Astrocyte (in vitro differentiated cells and primary cell): ENCODE data around the gene SLC25A17.
"Not testable (repeated sequence)": the region's sequence is repeated elsewhere in the genome, so short reads cannot be mapped to it uniquely, and the experiment has no call there.

ENCODE experiments used
- EZH2 ChIP-seq: IDR thresholded peaks from 2 replicates; pipeline ENCODE4 v1.6.1; 2012; ENCODE audit warnings: mild to moderate bottlenecking, low read length, inconsistent platforms; ENCODE audit not compliant: insufficient read depth
- TF ChIP-seq, protein P1 (sequence below): IDR thresholded peaks from 2 replicates; pipeline ENCODE4 v1.5.1; 2011; ENCODE audit warnings: low read depth, mild to moderate bottlenecking, inconsistent platforms, low read length, moderate library complexity; ENCODE audit not compliant: insufficient read depth

DNA sequence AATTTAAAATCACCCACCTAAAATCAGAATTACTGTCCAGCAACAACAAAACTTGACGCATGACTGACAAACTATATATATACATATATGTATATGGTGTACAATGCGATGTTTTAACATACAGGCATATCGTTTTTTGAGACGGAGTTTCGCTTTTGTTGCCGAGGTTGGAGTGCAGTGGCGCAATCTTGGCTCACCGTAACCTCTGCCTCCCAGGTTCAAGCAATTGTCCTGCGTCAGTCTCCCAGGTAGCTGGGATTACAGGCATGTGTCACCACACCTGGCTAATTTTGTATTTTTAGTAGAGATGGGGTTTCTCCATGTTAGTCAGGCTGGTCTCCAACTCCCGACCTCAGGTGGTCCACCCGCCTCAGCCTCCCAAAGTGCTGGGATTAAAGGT is 26.7 kb upstream of the SLC25A17 start:
- not testable (repeated sequence) for TF ChIP-seq EZH2
- TF ChIP-seq, protein P1, sequence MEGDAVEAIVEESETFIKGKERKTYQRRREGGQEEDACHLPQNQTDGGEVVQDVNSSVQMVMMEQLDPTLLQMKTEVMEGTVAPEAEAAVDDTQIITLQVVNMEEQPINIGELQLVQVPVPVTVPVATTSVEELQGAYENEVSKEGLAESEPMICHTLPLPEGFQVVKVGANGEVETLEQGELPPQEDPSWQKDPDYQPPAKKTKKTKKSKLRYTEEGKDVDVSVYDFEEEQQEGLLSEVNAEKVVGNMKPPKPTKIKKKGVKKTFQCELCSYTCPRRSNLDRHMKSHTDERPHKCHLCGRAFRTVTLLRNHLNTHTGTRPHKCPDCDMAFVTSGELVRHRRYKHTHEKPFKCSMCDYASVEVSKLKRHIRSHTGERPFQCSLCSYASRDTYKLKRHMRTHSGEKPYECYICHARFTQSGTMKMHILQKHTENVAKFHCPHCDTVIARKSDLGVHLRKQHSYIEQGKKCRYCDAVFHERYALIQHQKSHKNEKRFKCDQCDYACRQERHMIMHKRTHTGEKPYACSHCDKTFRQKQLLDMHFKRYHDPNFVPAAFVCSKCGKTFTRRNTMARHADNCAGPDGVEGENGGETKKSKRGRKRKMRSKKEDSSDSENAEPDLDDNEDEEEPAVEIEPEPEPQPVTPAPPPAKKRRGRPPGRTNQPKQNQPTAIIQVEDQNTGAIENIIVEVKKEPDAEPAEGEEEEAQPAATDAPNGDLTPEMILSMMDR: not testable (repeated sequence)
